Keratinocyte (primary cell): ENCODE measurements around the gene GSTA2. TPM values are rescaled to one million over a fixed set of nuclear protein-coding genes. Genes with fewer than 3 reads are reported as not detected.
"Not testable (repeated sequence)": the region's sequence is repeated elsewhere in the genome, so short reads cannot be mapped to it uniquely, and the experiment has no call there.

ENCODE experiments used
- DNase-seq: peaks from one replicate; pipeline ENCODE4 v3.0.0-alpha.2; 2011; ENCODE audit warnings: low read depth, missing footprints, low spot score
- FAIRE-seq: peaks from 2 replicates; lab custom pipeline; 2011; peaks lifted over from hg19 to GRCh38; lab: Jason Lieb, UNC
- H2AFZ ChIP-seq: 2 replicates; pipeline ENCODE4 v1.6.0; 2012; ENCODE audit warnings: low read length, control low read depth, inconsistent platforms; ENCODE audit not compliant: control insufficient read depth
- H3K27ac ChIP-seq: 2 replicates; pipeline ENCODE4 v1.5.1; 2011; ENCODE audit warnings: low read length; ENCODE audit not compliant: control insufficient read depth, insufficient read depth
- H3K27me3 ChIP-seq: 3 replicates; pipeline ENCODE4 v1.6.0; 2011; ENCODE audit warnings: low read length; ENCODE audit not compliant: control insufficient read depth, insufficient read depth; ENCODE audit errors: extremely low read depth
- H3K36me3 ChIP-seq, 2 experiments: 2 replicates in 1 of 2; 3 replicates in 1 of 2; pipeline ENCODE4 v1.5.1; 2011; ENCODE audit warnings: low read length in 2 of 2, mild to moderate bottlenecking in 1 of 2; ENCODE audit not compliant: control insufficient read depth in 2 of 2, insufficient read depth in 2 of 2; ENCODE audit errors: extremely low read depth in 1 of 2
- H3K4me1 ChIP-seq: 3 replicates; pipeline ENCODE4 v1.5.1; 2011; ENCODE audit warnings: low read length; ENCODE audit not compliant: control insufficient read depth, insufficient read depth; ENCODE audit errors: extremely low read depth
- H3K4me2 ChIP-seq: 3 replicates; pipeline ENCODE4 v1.6.0; 2011; ENCODE audit warnings: low read depth, low read length; ENCODE audit not compliant: control insufficient read depth, insufficient read depth; ENCODE audit errors: extremely low read depth
- H3K4me3 ChIP-seq, 3 experiments: fragments of 200-600 bp in 1 of 3; sonication (generic) in 1 of 3; 2 replicates in 2 of 3; 3 replicates in 1 of 3; pipeline ENCODE4 v1.5.1; 2011 to 2016; ENCODE audit warnings: low read length in 3 of 3, mild to moderate bottlenecking in 3 of 3, control low read depth in 2 of 3, inconsistent platforms in 1 of 3, low read depth in 1 of 3, mixed read lengths in 1 of 3, mixed run types in 1 of 3, moderate library complexity in 1 of 3; ENCODE audit not compliant: control insufficient read depth in 2 of 3, insufficient read depth in 2 of 3; ENCODE audit errors: extremely low read depth in 1 of 3
- H3K79me2 ChIP-seq: 2 replicates; pipeline ENCODE4 v1.6.0; 2012; ENCODE audit warnings: low read length; ENCODE audit not compliant: control insufficient read depth, insufficient read depth
- H3K9ac ChIP-seq: 3 replicates; pipeline ENCODE4 v1.6.0; 2011; ENCODE audit warnings: low read length; ENCODE audit not compliant: control insufficient read depth, insufficient read depth; ENCODE audit errors: extremely low read depth
- H3K9me1 ChIP-seq: 3 replicates; pipeline ENCODE4 v1.6.0; 2011; ENCODE audit warnings: low read length; ENCODE audit not compliant: control insufficient read depth, insufficient read depth; ENCODE audit errors: extremely low read depth
- H3K9me3 ChIP-seq: 2 replicates; pipeline ENCODE4 v1.5.1; 2012; ENCODE audit warnings: low read depth, low read length; ENCODE audit not compliant: control insufficient read depth
- H4K20me1 ChIP-seq: 3 replicates; pipeline ENCODE4 v1.6.0; 2011; ENCODE audit warnings: low read length; ENCODE audit not compliant: control insufficient read depth, insufficient read depth; ENCODE audit errors: extremely low read depth
- CTCF ChIP-seq, 3 experiments: IDR thresholded peaks in 1 of 3; conservative IDR thresholded peaks in 1 of 3; optimal IDR thresholded peaks in 1 of 3; 2 replicates in 2 of 3; 3 replicates in 1 of 3; pipeline versions ENCODE3 to v1.5.1; 2011; ENCODE audit warnings: low read length in 3 of 3, mild to moderate bottlenecking in 3 of 3, moderate library complexity in 2 of 3, control low read depth in 1 of 3, inconsistent platforms in 1 of 3; ENCODE audit not compliant: insufficient read depth in 2 of 3; ENCODE audit errors: extremely low read depth in 1 of 3
- EZH2 ChIP-seq: IDR thresholded peaks from one replicate; pipeline ENCODE4 v1.6.1; 2012; ENCODE audit warnings: inconsistent platforms, mild to moderate bottlenecking, low read length, moderate library complexity
- dilution Hi-C: fragments of 300-500 bp; cut with MboI; formaldehyde crosslinking; loops from one replicate; pipeline ENCODE4 v1.7.0; 2020; ENCODE audit warnings: low sequenced_read_pairs; ENCODE audit not compliant: extremely low pct_ligation_motif_present
- polyA plus RNA-seq, 5 experiments: library from polyadenylated mRNA; depleted of rRNA in 3 of 5; stranded (reverse) in 3 of 5; stranded (forward) in 1 of 5; unstranded in 1 of 5; fragments of >200 nt; gene quantifications; 1 replicate in 1 of 5; 2 replicates in 3 of 5; 3 replicates in 1 of 5; pipeline versions ENCODE4 v1.2.1 to v1.2.3, GENCODE V29; 2011 to 2012; ENCODE audit warnings: missing spikeins in 2 of 5, low read depth in 1 of 5, low replicate concordance in 1 of 5

GSTA2 gene
- polyA plus RNA-seq, 1 donor (not counting 4 experiments of a cell fraction or from before 2014, with no cell fraction given) = not detected

GRCh38 chr6:52779237-52779636 is 16.0 kb upstream of the GSTA2 start:
- dilution Hi-C loops = no loop called here
- DNase-seq = no peak

GRCh38 chr6:52776711-52777351 is 13.6 kb upstream of the GSTA2 start:
- H3K27me3 ChIP-seq, H3K27ac ChIP-seq, H3K9me1 ChIP-seq, H3K4me3 ChIP-seq, H2AFZ ChIP-seq, H3K9me3 ChIP-seq, H3K9ac ChIP-seq, FAIRE-seq, H3K4me2 ChIP-seq, H4K20me1 ChIP-seq, H3K79me2 ChIP-seq, dilution Hi-C loops, H3K4me1 ChIP-seq, DNase-seq, H3K36me3 ChIP-seq: not testable (repeated sequence)

More at GRCh38 chr6:52779237-52779636, 16.0 kb upstream of the GSTA2 start:
- Histone ChIP-seq H3K4me3 (no peak overlapping the region), H3K79me2 (no peaks in the 10 kb centered on the region), H3K4me1 (no peaks in the 10 kb centered on the region), H3K9me1 (no peaks in the 10 kb centered on the region), H3K36me3 (no peaks in the 10 kb centered on the region), H3K9ac (no peak overlapping the region), H3K4me2 (no peak overlapping the region), H4K20me1 (no peaks in the 10 kb centered on the region), H2AFZ (no peak overlapping the region), H3K27me3 (no peaks in the 10 kb centered on the region), H3K27ac (no peak overlapping the region), H3K9me3 (no peaks in the 10 kb centered on the region)
- TF ChIP-seq EZH2 (no peak), CTCF (optimal IDR thresholded peaks at IDR 0.05 in 1 of 3, IDR thresholded peaks at IDR 0.05 in 1 of 3, conservative IDR thresholded peaks at IDR 0.05 in 1 of 3; ENCODE audit: extremely low read depth in 1 of 3, insufficient read depth in 2 of 3, low read length in 3 of 3) (no peak)
- FAIRE-seq = no peak

- H3K4me2 ChIP-seq, H3K4me3 ChIP-seq, H3K9me1 ChIP-seq, H4K20me1 ChIP-seq, H3K27me3 ChIP-seq, H3K9me3 ChIP-seq, H3K36me3 ChIP-seq, H3K9ac ChIP-seq, H3K4me1 ChIP-seq, H3K79me2 ChIP-seq, FAIRE-seq, dilution Hi-C loops, H3K27ac ChIP-seq, DNase-seq, H2AFZ ChIP-seq: not testable (repeated sequence)
Measured at GRCh38 chr6:52769399-52769798, 6.1 kb upstream of the GSTA2 start.

GRCh38 chr6:52767658-52768057 is 4.4 kb upstream of the GSTA2 start:
- dilution Hi-C loops, H3K4me1 ChIP-seq, H3K4me3 ChIP-seq, H3K27me3 ChIP-seq, H2AFZ ChIP-seq, H4K20me1 ChIP-seq, H3K79me2 ChIP-seq, H3K9me3 ChIP-seq, H3K27ac ChIP-seq, H3K9me1 ChIP-seq, FAIRE-seq, H3K36me3 ChIP-seq, H3K9ac ChIP-seq, H3K4me2 ChIP-seq, DNase-seq: not testable (repeated sequence)
